HS-27A (cell line): ENCODE measurements around the gene ENPP6.
"Not testable (repeated sequence)": the region's sequence is repeated elsewhere in the genome, so short reads cannot be mapped to it uniquely, and the experiment has no call there.

Source experiments
- DNase-seq: peaks from one replicate; pipeline ENCODE4 v3.0.0-alpha.2; 2012; ENCODE audit warnings: low read depth, missing footprints

The ENPP6 gene

GRCh38 chr4:184059099-184059498, 158.6 kb downstream of the ENPP6 start:
- no peak for DNase-seq

- no peak for DNase-seq
Measured at GRCh38 chr4:184058026-184058425, 159.6 kb downstream of the ENPP6 start.

- no peak for DNase-seq
Measured at GRCh38 chr4:184056877-184057276, 160.8 kb downstream of the ENPP6 start.

GRCh38 chr4:184053434-184053833, 164.2 kb downstream of the ENPP6 start:
- DNase-seq, result no peak

GRCh38 chr4:184052616-184053015, 165.1 kb downstream of the ENPP6 start:
- no peak for DNase-seq

GRCh38 chr4:184051262-184051661, 166.4 kb downstream of the ENPP6 start:
- not testable (repeated sequence) for DNase-seq

DNA sequence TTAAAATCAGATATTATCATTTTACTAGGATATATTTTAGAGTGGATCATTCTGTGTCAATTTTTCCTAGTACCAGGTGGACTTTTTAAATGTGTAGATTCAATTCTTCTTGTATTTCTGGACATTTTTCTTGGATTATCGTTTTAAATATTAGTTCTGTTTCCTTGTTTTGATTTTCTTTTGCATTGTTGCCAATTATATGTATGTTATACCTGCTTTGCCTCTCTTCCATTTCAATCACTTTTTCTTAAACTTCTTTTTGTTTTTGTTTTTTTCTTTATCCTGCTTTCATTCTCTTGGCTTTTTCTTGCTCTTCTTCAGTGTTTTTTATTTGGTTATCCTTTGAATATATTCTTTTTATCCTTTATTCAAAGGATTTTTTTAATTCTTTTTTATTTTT, 171.5 kb downstream of the ENPP6 start:
- DNase-seq, result no peak

DNA sequence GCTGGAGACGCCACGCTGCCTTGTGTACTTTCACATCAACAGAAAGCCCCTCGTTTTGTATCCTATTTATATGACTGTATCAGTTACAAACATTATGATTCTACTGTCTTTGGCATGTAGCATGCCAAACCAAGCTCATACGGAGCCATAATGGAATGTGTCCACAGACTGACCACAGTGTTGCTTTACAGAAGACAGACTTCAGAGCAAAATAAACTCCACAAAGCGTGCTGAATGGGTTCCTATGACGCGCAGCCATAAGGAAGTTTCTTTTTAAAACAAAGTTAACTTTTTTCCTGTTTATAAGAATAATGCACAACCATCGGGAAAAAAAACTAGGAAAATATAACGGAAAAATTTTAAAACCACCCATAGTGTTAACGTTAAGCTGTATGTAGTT, 176.5 kb downstream of the ENPP6 start:
- DNase-seq, result no peak

DNA sequence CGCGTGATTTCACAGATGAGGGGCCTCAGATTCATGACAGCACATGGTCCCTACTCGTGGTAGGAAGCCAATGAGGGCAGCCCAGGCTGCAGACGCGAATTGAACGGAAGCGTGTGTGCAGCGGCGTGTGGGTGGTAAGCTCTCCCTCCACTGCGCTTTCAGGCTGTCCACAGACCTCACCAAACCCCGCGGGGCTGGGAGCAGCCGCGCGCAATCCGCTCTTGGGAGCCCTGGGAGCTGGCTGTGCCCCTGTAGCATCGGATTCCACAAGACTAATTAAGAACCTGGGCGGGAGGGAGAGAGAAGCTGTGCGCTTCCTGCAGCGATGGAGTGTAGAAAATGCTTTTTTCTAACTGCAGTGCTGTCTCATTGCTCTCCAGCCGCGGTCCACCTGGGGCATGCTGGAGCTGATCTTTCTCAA, 177.7 kb downstream of the ENPP6 start:
- DNase-seq, result no peak
